Measurements from ENCODE around the gene LRP5.

The LRP5 gene

GRCh38 chr11:68303982-68304780 is 8.2 kb upstream of the LRP5 start:
- no peak overlapping the region for H3K27ac ChIP-seq
- no peak for DNase-seq (ENCODE audit: low read depth, low spot score)

GRCh38 chr11:68306636-68307035 is 5.8 kb upstream of the LRP5 start:
- H3K27ac ChIP-seq: no peak overlapping the region
- no peak for DNase-seq (ENCODE audit: low read depth, low spot score)

- no peak for DNase-seq (ENCODE audit: low read depth, low spot score)
- no peak overlapping the region for H3K27ac ChIP-seq
These were observed 4.3 kb upstream of the LRP5 start for GRCh38 chr11:68308068-68308467.

DNA sequence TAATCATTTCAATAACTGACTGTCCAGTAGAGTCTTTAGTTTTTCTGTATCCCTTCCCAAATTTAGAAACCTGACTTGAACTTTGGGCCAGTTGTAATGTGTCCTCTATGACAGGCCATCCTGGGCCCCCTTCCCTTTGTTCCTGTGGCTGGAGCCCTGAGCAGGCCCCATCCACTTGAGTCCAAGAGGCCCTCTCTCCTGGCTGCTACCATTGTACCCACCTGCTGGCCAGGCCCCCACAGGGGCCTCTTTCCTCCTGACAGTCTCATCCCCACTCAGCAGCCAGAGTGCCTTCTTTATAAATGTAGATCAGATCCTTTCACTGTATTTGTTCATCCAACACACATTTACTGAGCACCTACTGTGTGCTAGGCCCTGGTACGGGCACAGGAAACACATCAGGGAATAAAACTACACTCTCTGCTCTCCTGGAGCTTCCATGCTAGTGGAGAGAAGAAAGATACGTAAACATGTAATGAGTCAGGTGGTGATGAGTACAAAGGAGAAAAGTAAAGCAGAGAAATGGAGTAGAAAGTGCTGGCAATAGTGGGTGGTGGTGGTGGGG is 2.7 kb upstream of the LRP5 start:
- no peak for DNase-seq (ENCODE audit: low read depth, low spot score)
- no peak overlapping the region for H3K27ac ChIP-seq

DNA sequence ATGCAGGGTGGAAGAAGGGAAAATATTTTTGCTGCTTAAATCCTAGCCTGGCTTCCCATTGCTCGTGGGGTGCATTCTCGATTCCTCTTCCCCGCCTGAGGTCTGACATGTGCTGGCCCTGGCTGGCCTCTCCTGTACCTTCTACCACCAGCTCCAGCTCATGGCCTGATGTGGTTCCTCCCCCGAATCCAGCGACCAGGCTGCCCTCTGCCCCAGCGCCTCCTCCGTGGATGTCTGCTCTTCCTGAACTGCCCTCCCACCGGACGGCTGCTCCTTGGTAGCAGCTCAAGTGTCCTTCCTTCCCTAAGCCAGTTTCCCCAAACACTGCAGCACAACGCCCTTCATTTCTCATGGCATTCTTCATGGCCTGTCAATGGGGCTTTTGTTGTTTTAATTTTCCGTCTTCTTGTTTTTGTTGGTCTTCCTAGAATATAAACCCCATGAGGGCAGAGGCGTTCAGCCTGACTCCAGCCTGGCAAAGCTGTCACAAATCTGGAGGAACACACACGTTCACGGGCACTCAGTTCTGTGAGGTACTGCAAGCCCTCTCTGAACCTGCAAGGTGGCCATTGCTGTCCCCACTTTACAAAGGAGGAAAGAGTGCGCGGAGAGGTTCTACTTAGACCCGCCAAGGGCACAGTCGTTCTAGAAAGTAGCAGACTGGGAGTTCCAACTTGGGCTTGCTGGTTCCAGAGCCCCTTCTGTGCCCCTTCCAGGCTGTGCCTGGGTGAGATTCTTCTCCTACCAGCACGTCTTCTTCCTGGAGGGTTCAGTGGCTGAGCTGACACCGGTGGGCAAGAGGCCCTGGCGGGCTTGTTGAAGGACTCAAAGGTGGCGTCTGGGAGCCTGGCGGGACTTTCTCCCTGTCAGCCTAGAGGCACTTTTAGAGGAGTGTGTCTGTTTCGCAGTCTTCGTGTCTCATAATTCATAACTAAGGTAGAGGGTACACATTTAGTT is 953 bp upstream of the LRP5 start:
- DNase-seq (ENCODE audit: low read depth, low spot score): no peak
- no peak overlapping the region for H3K27ac ChIP-seq

DNA sequence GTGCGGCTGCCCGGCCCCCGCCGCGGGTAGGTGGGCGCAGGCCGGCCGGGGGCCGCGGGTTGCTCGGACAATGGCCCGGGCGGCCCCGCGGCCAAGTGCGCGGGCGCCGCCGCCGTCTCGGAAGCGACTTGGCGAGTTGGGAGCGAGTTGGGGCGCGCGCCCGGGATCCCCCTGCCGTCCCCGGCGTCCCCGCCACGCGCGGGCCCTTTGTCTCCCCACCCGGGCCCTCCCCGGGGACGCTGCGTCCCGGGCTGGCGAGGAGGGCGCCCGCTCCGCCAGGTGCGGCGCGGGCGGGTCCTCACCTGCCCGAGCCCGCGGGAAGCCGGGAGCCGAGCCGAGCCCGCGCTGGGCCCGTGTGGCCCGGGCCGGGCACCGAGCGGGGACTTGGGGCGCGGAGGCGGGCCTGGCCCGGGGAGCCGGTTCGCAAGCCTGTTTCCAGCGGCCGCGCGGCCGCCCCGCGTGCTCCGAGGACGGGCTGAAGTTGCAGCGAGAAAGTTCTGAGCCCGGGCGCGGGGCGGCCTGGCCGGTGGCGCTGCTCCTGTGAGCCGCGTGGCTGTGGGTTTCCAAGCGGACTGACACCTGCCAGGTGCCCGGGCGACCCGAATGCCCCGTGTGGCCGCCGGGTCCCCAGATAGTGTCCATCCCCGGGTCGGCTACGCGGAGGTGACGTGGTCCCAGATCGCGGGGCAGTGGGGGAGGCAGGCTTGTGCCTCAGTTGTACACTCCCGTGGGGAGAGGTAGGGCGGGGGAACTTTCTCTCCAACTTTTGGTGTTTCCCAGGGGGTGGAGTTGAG is 586 bp downstream of the LRP5 start:
- H3K27ac ChIP-seq: peak overlapping the region; percentile 83
- no peak for DNase-seq (ENCODE audit: low read depth, low spot score)

GRCh38 chr11:68313574-68314202 is 1.3 kb downstream of the LRP5 start:
- no peak for DNase-seq (ENCODE audit: low read depth, low spot score)
- peak overlapping the region; percentile 83 for H3K27ac ChIP-seq

GRCh38 chr11:68314203-68315170 is 2.1 kb downstream of the LRP5 start:
- no peak for DNase-seq (ENCODE audit: low read depth, low spot score)
- peak overlapping the region; percentile 83 for H3K27ac ChIP-seq

DNA sequence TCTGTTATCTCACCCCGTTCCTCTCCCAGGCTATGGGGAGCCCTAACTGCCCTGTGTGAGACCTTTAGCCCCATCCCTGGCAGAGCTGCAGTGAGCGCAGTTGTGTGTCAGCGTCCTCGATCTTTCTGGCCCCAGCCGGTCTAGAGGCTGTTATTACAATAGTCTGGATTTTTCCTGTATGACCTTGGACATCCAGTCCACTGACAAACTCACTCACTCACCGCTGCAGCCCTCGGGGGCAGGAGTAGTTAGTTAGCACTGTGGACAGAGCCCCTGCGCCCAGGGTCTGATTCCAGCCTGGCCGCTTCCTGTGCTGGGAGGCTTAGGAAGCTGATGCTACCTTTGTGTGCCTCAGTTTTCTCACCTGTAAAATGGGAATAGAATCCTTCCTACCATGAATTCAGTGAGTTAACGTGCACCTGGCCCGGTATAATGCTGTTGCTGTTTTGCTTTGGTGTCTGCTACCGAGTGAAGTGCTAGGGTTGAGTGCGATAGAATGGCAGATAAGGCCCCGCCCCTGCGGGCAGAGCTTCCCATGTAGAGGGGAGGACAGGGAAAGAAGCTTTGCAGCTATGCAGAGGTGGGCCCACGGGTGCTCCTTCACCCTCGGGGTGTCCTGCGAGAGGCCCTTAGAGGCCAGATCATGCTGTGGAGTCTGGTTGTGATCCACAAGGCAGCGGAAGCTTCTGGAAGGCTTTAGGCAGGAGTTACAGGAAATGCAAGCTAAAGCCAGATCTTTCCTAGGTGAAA is 3.0 kb downstream of the LRP5 start:
- H3K27ac ChIP-seq: peak overlapping the region; percentile 83
- DNase-seq (ENCODE audit: low read depth, low spot score): no peak

GRCh38 chr11:68317147-68317785 is 4.9 kb downstream of the LRP5 start:
- no peak overlapping the region for H3K27ac ChIP-seq
- DNase-seq (ENCODE audit: low read depth, low spot score): no peak

DNA sequence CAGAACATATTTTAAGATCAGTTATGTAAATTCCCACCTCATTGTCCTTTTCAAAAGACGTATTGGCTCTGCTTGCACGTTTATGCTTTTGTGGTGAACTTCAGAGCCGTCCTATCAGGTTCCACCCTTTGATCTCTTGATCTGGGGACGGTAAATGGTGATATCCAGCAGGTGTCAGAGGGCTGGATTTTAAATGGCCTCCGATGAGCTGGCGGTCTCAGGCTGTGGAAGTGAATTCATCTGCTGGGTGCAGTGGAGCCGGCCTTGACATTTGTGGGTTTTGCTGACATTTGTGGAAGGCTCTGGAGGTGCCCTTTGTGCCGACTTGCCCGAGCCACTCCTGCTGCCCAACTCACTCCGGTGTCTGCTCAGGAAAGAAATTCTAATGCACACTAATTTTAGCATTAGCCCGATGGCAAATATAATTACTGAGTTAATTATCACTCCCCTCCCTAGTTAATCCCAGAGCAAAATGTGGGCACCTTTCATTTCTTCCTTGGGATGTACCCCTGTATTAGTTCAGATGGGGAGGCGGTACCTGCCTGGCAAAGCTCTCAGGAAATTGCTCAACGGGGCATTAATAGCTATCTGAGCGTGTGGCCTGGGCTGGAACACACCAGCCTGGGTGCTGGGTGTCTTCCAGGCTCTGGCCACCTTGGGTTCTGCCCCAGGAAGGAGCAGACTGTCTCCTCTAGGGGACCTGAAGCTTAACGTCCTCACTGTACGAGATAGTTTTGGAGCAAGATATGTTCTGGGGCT is 9.1 kb downstream of the LRP5 start:
- H3K27ac ChIP-seq: peak overlapping the region; percentile 29
- no peak for DNase-seq (ENCODE audit: low read depth, low spot score)

DNA sequence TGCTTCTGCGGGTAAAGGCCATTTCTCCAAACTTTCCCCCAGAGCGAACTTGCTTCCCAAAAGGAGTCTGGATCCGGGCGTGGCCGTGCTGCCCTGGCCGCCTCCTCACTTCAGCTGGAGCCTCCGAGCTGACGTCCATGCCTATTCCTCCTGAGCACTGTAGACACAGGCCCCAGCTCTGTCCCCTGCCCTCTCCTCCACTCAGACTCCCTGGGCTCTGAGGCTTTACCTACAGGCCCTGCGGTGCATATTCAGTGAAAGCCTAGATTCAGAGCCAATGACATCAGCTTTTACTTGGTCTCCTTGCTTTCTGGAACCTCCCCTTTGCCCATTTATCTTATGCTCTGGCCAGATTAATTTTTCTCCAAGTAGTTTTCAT is 9.7 kb downstream of the LRP5 start:
- peak overlapping the region; percentile 29 for H3K27ac ChIP-seq
- no peak for DNase-seq (ENCODE audit: low read depth, low spot score)

GRCh38 chr11:68324241-68324640 is 11.8 kb downstream of the LRP5 start:
- no peak for DNase-seq (ENCODE audit: low read depth, low spot score)
- no peak overlapping the region for H3K27ac ChIP-seq

DNA sequence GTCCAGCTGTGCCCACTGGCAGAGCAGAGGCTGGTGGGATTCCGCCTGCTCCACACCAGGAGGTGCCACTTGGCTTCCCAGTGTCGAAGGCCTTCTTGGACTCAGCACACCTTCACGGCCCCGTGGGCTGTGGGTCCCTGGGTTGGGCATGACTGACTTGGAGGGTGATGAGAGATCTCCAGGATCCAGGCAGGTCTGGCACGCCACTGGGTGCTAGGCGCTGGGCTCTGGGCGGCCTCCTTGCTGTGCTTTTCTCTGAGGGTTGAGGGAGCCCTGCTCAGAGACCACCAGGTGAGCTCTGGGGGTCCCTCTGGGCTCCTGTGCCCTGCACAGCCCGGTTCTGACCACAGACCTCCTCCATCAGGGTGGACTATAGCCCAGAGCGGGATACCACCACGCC is 12.3 kb downstream of the LRP5 start:
- H3K27ac ChIP-seq: no peak overlapping the region

GRCh38 chr11:68325183-68325906 is 13.0 kb downstream of the LRP5 start:
- H3K27ac ChIP-seq: no peak overlapping the region
- no peak for DNase-seq (ENCODE audit: low read depth, low spot score)

More for the DNA sequence above, 12.3 kb downstream of the LRP5 start:
- no peak for DNase-seq (ENCODE audit: low read depth, low spot score)

DNA sequence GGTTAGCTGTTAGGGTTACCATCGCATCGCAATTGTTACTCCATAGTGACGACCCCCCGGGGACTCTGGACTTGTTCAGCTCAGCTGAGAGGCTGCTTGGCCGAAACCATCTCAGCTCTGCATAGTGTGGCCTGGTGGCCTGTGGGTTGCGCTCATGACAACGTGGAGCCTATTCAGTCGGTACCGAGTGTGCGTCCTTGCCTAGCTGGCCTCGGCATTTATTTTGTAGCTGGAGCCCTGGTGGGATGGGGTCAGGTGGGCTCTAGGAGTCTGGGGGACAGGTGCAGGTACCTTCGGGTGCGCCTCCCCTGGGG is 13.5 kb downstream of the LRP5 start:
- no peak overlapping the region for H3K27ac ChIP-seq
- DNase-seq (ENCODE audit: low read depth, low spot score): no peak

All from epithelial cell of prostate (primary cell).